Suprapubic skin (tissue), 4 donors: ENCODE results near the gene POC1A.

Experiments used
- CTCF ChIP-seq, 2 donors: fragments of 200-600 bp in 1 of 2; fragments of 450-650 bp in 1 of 2; sonication (generic) in 1 of 2; IDR thresholded peaks; one replicate each; pipeline ENCODE4 v1.5.1; 2016 to 2019; ENCODE audit warnings: antibody characterized with exemption in 2 of 2, mild to moderate bottlenecking in 1 of 2, moderate library complexity in 1 of 2
- POLR2A ChIP-seq, 2 donors: fragments of 450-650 bp; IDR thresholded peaks; one replicate each; pipeline ENCODE4 v1.6.1; 2017; ENCODE audit warnings: antibody characterized with exemption in 2 of 2, mild to moderate bottlenecking in 2 of 2, moderate library complexity in 2 of 2
- POLR2AphosphoS5 ChIP-seq, 3 donors: sonication (generic); formaldehyde crosslinking; IDR thresholded peaks; one replicate each; pipeline ENCODE4 v1.6.1; 2017; ENCODE audit warnings: antibody characterized with exemption in 3 of 3

- no peak for TF ChIP-seq CTCF (IDR thresholded peaks at IDR 0.05)
- TF ChIP-seq POLR2AphosphoS5 (IDR thresholded peaks at IDR 0.05): no peak
- no peak for TF ChIP-seq POLR2A (IDR thresholded peaks at IDR 0.05)
These were observed 98.5 kb downstream of the POC1A start for GRCh38 chr3:52055537-52056351.
